Glutamatergic neuron (in vitro differentiated cells): Measurements from ENCODE around the gene HMGCS2. TPM values are rescaled to one million over a fixed set of nuclear protein-coding genes. Genes with fewer than 3 reads are reported as not detected.

Experiments used
- DNase-seq: peaks from one replicate; pipeline ENCODE4 v3.0.0; 2022
- H3K27ac Mint-ChIP-seq: one replicate; pipeline ENCODE4 v1.8.0; 2020; ENCODE audit warnings: mild to moderate bottlenecking, mixed read lengths, inconsistent platforms; ENCODE audit not compliant: unreplicated experiment
- H3K27me3 Mint-ChIP-seq: one replicate; pipeline ENCODE4 v1.8.0; 2020; ENCODE audit warnings: mild to moderate bottlenecking, moderate library complexity, mixed read lengths, inconsistent platforms; ENCODE audit not compliant: unreplicated experiment
- H3K36me3 Mint-ChIP-seq: one replicate; pipeline ENCODE4 v1.8.0; 2020; ENCODE audit warnings: mild to moderate bottlenecking, mixed read lengths, inconsistent platforms; ENCODE audit not compliant: unreplicated experiment
- H3K4me1 Mint-ChIP-seq: one replicate; pipeline ENCODE4 v1.8.0; 2020; ENCODE audit warnings: mild to moderate bottlenecking, low read depth, mixed read lengths, inconsistent platforms; ENCODE audit not compliant: unreplicated experiment
- H3K4me3 Mint-ChIP-seq: one replicate; pipeline ENCODE4 v1.8.0; 2020; ENCODE audit warnings: mild to moderate bottlenecking, mixed read lengths, inconsistent platforms; ENCODE audit not compliant: unreplicated experiment
- H3K9me3 Mint-ChIP-seq: one replicate; pipeline ENCODE4 v1.8.0; 2020; ENCODE audit warnings: mild to moderate bottlenecking, moderate library complexity, mixed read lengths, inconsistent platforms; ENCODE audit not compliant: unreplicated experiment
- total RNA-seq: library from RNA; stranded (reverse); fragmentation: NEBNext Ultra II Directional; extraction: Animal tissue kit (Norgen Biotek cat#: 25700); gene quantifications from one replicate; pipeline ENCODE4 v1.2.1, GENCODE V29; 2021; ENCODE audit not compliant: unreplicated experiment
- TF ChIP-seq, protein P1 (sequence below): fragments of 200-600 bp; sonication (generic); IDR thresholded peaks from one replicate; pipeline ENCODE4 v1.5.0; 2021; ENCODE audit not compliant: partially characterized antibody, unreplicated experiment

HMGCS2 gene
- total RNA-seq, 1 donor from 2014 or later: not detected

DNA sequence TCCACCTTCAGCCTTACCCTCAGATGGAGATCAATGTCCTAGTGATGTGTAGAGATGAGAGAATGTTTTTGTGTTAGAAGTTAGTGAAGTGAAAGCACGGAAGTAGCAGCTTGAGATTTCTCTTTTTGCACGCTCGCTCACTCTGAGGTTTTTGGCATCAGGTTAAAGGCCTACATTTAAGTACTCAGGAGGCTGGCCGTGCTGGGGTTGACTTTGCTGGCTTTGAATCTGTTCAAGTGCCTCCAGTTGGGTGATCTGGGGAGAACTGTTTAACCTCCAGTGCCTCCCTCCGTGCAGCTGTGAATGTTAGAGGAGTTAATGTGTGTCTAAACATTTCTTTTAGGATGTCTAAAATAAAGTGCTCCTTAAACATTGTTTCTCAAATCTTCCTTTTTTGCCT is 43.1 kb downstream of the HMGCS2 start:
- no peak for DNase-seq
- H3K36me3 Mint-ChIP-seq: peaks cover 35% of the 10 kb centered on the region
- H3K4me1 Mint-ChIP-seq: peaks cover 4% of the 10 kb centered on the region
- H3K4me3 Mint-ChIP-seq: no peak overlapping the region
- H3K27ac Mint-ChIP-seq: no peak overlapping the region
- TF ChIP-seq, protein P1, sequence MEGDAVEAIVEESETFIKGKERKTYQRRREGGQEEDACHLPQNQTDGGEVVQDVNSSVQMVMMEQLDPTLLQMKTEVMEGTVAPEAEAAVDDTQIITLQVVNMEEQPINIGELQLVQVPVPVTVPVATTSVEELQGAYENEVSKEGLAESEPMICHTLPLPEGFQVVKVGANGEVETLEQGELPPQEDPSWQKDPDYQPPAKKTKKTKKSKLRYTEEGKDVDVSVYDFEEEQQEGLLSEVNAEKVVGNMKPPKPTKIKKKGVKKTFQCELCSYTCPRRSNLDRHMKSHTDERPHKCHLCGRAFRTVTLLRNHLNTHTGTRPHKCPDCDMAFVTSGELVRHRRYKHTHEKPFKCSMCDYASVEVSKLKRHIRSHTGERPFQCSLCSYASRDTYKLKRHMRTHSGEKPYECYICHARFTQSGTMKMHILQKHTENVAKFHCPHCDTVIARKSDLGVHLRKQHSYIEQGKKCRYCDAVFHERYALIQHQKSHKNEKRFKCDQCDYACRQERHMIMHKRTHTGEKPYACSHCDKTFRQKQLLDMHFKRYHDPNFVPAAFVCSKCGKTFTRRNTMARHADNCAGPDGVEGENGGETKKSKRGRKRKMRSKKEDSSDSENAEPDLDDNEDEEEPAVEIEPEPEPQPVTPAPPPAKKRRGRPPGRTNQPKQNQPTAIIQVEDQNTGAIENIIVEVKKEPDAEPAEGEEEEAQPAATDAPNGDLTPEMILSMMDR: no peak
- no peaks in the 10 kb centered on the region for H3K27me3 Mint-ChIP-seq
- peaks cover 2% of the 10 kb centered on the region for H3K9me3 Mint-ChIP-seq

- H3K4me1 Mint-ChIP-seq: peaks cover 4% of the 10 kb centered on the region
Measured at GRCh38 chr1:119724611-119725218, 44.0 kb downstream of the HMGCS2 start.

DNA sequence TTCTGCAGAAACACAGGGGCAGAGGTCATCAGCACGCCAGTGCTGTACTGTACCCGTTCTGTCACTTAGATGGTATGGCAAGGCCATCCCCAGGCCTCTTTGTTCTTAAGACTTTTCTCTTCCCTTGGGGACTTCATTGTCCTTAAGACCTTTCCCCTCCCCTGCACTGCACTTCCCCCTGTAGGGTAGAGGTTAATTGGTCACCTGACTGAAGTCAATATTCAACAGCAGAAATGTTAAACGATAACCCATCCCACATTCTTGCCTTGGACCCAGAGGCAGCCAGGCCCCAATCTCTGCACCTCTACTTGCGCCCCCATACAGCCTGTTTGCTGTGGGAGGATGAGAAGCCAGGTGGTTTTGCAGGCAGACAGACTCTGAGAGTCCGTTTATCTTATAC is 46.8 kb downstream of the HMGCS2 start:
- no peak overlapping the region for H3K27ac Mint-ChIP-seq
- peaks cover 4% of the 10 kb centered on the region for H3K4me1 Mint-ChIP-seq
- H3K9me3 Mint-ChIP-seq: peaks cover 6% of the 10 kb centered on the region
- no peak for DNase-seq
- H3K36me3 Mint-ChIP-seq: peaks cover 23% of the 10 kb centered on the region
- TF ChIP-seq, protein P1: no peak
- no peaks in the 10 kb centered on the region for H3K27me3 Mint-ChIP-seq
- no peak overlapping the region for H3K4me3 Mint-ChIP-seq

More at GRCh38 chr1:119724611-119725218, 44.0 kb downstream of the HMGCS2 start:
- no peak overlapping the region for H3K4me3 Mint-ChIP-seq
- no peak overlapping the region for H3K27ac Mint-ChIP-seq
- DNase-seq: no peak
- TF ChIP-seq, protein P1: no peak
- no peaks in the 10 kb centered on the region for H3K27me3 Mint-ChIP-seq
- H3K9me3 Mint-ChIP-seq: peaks cover 2% of the 10 kb centered on the region
- peaks cover 35% of the 10 kb centered on the region for H3K36me3 Mint-ChIP-seq

- Mint-ChIP-seq H3K4me1 (peaks cover 11% of the 10 kb centered on the region), H3K27me3 (no peaks in the 10 kb centered on the region), H3K9me3 (peaks cover 6% of the 10 kb centered on the region), H3K27ac (no peak overlapping the region), H3K4me3 (no peak overlapping the region), H3K36me3 (peaks cover 19% of the 10 kb centered on the region)
- TF ChIP-seq, protein P1: no peak
- DNase-seq: no peak
Measured at GRCh38 chr1:119720866-119721440, 47.8 kb downstream of the HMGCS2 start.

GRCh38 chr1:119718972-119719371 is 49.7 kb downstream of the HMGCS2 start:
- peaks cover 24% of the 10 kb centered on the region for H3K4me1 Mint-ChIP-seq
- peaks cover 13% of the 10 kb centered on the region for H3K9me3 Mint-ChIP-seq
- no peak overlapping the region for H3K27ac Mint-ChIP-seq
- H3K4me3 Mint-ChIP-seq: no peak overlapping the region
- no peak for DNase-seq
- TF ChIP-seq, protein P1: no peak
- peaks cover 5% of the 10 kb centered on the region for H3K27me3 Mint-ChIP-seq
- peaks cover 5% of the 10 kb centered on the region for H3K36me3 Mint-ChIP-seq
